NB4 (cell line): ENCODE data around the gene N4BP2.

Experiments used
- DNase-seq: peaks from one replicate; pipeline ENCODE4 v3.0.0; 2010; ENCODE audit warnings: low read depth
- H3K4me3 ChIP-seq: one replicate; pipeline ENCODE4 v1.5.1; 2011; ENCODE audit warnings: mild to moderate bottlenecking, low read depth, low read length, moderate library complexity
- MYC ChIP-seq: IDR thresholded peaks from 2 replicates; pipeline ENCODE4 v1.6.1; 2011; ENCODE audit warnings: low read depth, low read length
- POLR2A ChIP-seq: IDR thresholded peaks from 2 replicates; pipeline ENCODE4 v1.6.1; 2011; ENCODE audit warnings: mild to moderate bottlenecking; ENCODE audit not compliant: insufficient read length; ENCODE audit errors: extremely low read depth
- TF ChIP-seq, protein P1 (sequence below): IDR thresholded peaks from one replicate; pipeline ENCODE4 v1.5.1; 2012; ENCODE audit warnings: low read depth, low read length
- TF ChIP-seq, protein P2 (sequence below): IDR thresholded peaks from 2 replicates; pipeline ENCODE4 v1.6.1; 2011; ENCODE audit warnings: low read depth, low read length

N4BP2 gene

DNA sequence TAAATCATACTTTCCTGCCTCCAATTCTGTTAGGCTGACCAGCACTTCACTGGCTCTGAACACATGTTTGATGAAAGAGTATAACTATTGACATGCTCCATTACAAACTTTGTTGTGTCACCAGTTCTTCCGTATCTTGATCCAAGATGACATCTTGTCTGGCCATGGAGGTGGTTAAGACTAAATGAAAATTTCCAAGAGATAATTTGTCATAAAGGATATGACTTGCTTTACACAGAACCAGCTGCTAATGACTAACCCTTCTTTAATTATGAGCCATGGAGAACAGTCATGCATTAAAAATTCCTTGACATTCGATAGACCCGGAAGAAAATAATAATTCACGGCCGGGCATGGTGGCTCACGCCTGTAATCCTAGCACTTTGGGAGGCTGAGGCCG lies 17.7 kb upstream of the N4BP2 start:
- no peak overlapping the region for H3K4me3 ChIP-seq
- DNase-seq: no peak
- TF ChIP-seq, protein P1, sequence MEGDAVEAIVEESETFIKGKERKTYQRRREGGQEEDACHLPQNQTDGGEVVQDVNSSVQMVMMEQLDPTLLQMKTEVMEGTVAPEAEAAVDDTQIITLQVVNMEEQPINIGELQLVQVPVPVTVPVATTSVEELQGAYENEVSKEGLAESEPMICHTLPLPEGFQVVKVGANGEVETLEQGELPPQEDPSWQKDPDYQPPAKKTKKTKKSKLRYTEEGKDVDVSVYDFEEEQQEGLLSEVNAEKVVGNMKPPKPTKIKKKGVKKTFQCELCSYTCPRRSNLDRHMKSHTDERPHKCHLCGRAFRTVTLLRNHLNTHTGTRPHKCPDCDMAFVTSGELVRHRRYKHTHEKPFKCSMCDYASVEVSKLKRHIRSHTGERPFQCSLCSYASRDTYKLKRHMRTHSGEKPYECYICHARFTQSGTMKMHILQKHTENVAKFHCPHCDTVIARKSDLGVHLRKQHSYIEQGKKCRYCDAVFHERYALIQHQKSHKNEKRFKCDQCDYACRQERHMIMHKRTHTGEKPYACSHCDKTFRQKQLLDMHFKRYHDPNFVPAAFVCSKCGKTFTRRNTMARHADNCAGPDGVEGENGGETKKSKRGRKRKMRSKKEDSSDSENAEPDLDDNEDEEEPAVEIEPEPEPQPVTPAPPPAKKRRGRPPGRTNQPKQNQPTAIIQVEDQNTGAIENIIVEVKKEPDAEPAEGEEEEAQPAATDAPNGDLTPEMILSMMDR: no peak
- TF ChIP-seq MYC (no peak), POLR2A (no peak)
- TF ChIP-seq, protein P2, sequence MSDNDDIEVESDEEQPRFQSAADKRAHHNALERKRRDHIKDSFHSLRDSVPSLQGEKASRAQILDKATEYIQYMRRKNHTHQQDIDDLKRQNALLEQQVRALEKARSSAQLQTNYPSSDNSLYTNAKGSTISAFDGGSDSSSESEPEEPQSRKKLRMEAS: no peak

DNA sequence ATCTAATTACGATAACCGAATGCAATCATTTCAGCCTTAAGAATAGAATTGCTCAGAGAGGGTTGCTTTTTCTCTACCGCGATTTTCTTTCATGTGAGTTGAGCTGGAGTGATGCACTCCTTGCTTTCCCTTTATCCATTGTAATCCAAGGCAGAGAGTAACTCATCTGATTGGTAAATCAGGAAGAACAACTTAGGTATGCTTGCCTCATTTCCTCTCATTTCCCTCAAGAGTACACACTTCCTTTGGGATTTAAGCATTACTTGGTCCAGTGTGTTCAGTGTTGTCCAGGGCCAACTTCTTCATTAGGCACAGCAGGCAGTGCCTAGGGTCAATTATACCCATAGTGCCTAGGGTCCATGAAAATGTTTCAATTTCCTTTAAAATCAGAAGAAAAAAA lies 15.7 kb upstream of the N4BP2 start:
- TF ChIP-seq, protein P1: no peak
- TF ChIP-seq MYC (no peak), POLR2A (no peak)
- TF ChIP-seq, protein P2: no peak
- no peak overlapping the region for H3K4me3 ChIP-seq
- DNase-seq: no peak

DNA sequence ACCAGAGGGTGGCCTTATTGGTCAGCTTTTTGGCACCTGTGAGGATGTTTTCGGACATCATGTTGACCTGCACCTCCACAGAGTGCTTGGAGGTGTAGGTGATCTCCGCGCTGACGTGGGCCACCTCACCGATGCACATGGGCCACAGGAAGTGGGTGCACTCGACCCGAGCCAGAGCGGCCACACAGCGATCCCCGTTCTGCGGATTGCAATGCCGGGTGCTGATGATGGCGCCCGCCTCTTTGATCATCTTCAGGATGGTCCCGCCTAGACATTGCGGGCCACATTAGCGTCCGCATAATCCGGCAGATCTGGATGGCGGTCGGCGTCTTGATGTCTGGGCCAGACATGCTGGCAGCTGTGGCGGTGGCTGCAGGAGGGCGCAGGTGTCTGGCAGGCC lies 12.9 kb upstream of the N4BP2 start:
- no peak overlapping the region for H3K4me3 ChIP-seq
- no peak for TF ChIP-seq POLR2A
- TF ChIP-seq MYC: no peak
- TF ChIP-seq, protein P2: no peak
- TF ChIP-seq, protein P1: no peak
- DNase-seq: no peak

DNA sequence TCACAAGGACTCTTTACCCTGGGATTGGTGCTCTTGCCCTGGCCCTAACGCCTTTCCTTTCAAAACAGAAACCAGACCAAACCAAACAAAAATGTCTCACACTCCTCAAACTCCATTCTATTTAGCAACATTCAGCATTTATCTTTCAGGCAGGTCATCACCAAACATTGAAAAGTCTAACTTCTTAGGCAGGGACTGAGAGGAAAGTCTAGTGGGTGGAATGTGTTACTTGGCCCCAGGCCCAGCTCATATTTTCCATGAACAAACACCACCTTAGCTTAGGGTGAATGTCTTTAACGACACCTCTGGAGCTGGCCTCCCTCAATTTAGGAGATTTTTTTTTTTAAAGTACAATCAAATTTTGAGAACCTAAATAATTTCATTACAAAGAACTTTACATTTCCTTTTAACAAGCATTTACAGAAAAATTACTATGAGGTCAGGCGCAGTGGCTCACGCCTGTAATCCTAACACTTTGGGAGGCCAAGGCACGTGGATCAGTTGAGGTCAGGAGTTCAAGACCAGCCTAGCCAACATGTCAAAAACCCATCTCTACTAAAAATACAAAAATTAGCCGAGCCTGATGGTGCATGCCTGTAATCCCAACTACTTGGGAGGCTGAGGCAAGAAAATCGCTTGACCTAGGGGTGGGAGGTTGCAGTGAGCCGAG lies 10.2 kb upstream of the N4BP2 start:
- DNase-seq: no peak

DNA sequence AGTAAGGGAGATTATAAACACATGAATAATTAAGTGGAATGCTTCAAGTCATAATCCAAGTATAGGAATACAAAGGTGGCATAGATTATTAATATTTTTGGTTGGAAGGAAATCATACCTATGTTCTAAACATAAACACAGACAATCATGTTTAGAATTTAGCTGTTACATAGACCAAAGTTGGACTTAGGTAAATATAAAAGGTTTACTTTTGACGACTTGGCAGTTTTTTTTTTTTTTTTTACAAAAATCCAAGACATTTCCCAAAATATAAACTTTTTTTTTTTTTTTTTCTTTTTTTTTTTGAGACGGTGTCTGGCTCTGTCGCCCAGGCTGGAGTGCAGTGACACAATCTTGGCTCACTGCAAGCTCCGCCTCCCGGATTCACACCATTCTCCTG lies 3.5 kb upstream of the N4BP2 start:
- TF ChIP-seq, protein P1: no peak
- TF ChIP-seq, protein P2: no peak
- no peak for TF ChIP-seq MYC
- TF ChIP-seq POLR2A: no peak
- H3K4me3 ChIP-seq: no peak overlapping the region
- no peak for DNase-seq

More for the DNA sequence above, 10.2 kb upstream of the N4BP2 start:
- no peak overlapping the region for H3K4me3 ChIP-seq
- TF ChIP-seq, protein P2: no peak
- no peak for TF ChIP-seq MYC
- TF ChIP-seq, protein P1: no peak
- no peak for TF ChIP-seq POLR2A

DNA sequence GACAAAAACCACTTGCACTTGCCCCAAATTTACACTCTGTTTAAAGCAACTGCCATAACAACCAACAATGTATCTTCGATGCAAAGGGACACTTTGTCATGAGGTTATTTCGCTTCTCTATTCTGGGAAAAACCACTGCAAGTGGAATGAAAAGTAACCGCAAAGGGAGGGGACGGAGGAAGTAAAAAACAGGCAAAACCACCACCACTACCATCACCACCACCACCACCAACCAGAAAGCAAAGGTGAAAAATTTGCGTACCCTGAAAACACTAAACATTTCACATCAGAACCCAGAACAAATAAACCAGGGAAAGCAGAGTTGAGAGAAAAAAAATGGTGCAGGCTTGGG lies 1.2 kb upstream of the N4BP2 start:
- DNase-seq: peak; percentile 92
- no peak for TF ChIP-seq MYC
- TF ChIP-seq, protein P1: no peak
- no peak for TF ChIP-seq POLR2A
- TF ChIP-seq, protein P2: no peak
- H3K4me3 ChIP-seq: peak overlapping the region; percentile 71
